Placental pericyte (primary cell): ENCODE measurements around the gene LIG3. TPM values are rescaled to one million over a fixed set of nuclear protein-coding genes. Genes with fewer than 3 reads are reported as not detected.

Experiments
- total RNA-seq: library from RNA; depleted of rRNA; stranded (reverse); fragments of >200 nt; gene quantifications from 2 replicates; pipeline ENCODE4 v1.2.3, GENCODE V29; 2012

The LIG3 gene
- total RNA-seq = 32.4 and 50.4 TPM in 2 replicates

GRCh38 chr17:34980353-34980680 lies at the start of gene LIG3:
TSS of gene LIG3 (plus strand) at chr17:34980512. CDS start at chr17:34983006, 2,494 bp downstream.

GRCh38 chr17:34961093-34961911 lies 19.0 kb upstream of the LIG3 start, which contains the start of the genes CCT6B and ZNF830:
TSS of gene CCT6B (minus strand) at chr17:34961460. CDS start at chr17:34961393, 67 bp downstream.
TSS of gene ZNF830 (plus strand) at chr17:34961540. CDS start at chr17:34961567, 27 bp downstream.

Other genes with a start within 250 kb of the LIG3 start
- 1.1 and 5.0 TPM in 2 replicates for gene CCT6B, start 19.1 kb upstream of the LIG3 start, total RNA-seq
- gene ZNF830, start 19.0 kb upstream of the LIG3 start, total RNA-seq = 12.6 and 13.1 TPM in 2 replicates
- gene RFFL, start 83.2 kb downstream of the LIG3 start, total RNA-seq = 25.8 and 30.9 TPM in 2 replicates
- 7.2 and 13.6 TPM in 2 replicates for gene RAD51D, start 139.3 kb downstream of the LIG3 start, total RNA-seq
- gene FNDC8, start 141.1 kb downstream of the LIG3 start, total RNA-seq = not detected in 2 replicates
- gene NLE1, start 161.8 kb downstream of the LIG3 start, total RNA-seq = 15.5 and 23.9 TPM in 2 replicates
- gene UNC45B, start 167.3 kb downstream of the LIG3 start, total RNA-seq = not detected in 2 replicates
- gene SLC35G3, start 213.9 kb downstream of the LIG3 start, total RNA-seq = not detected in 2 replicates